T47D (cell line): ENCODE data around the gene MCTP2.

ENCODE experiments used
- DNase-seq, 2 experiments: peaks; one replicate each; pipeline versions ENCODE4 v3.0.0 to v3.0.0-alpha.2; 2011 to 2012; ENCODE audit warnings: low read depth in 1 of 2, low spot score in 1 of 2
- JUND ChIP-seq: IDR thresholded peaks from 2 replicates; pipeline ENCODE4 v1.6.1; 2012; ENCODE audit warnings: low read depth
- in situ Hi-C: cut with HindIII; loops from 2 replicates; pipeline ENCODE4 v1.10.0; 2016; ENCODE audit warnings: low sequenced_read_pairs, low pct_unique_long_range_greater_than_20kb

MCTP2 gene

GRCh38 chr15:94225616-94226015 lies 5.7 kb upstream of the MCTP2 start:
- TF ChIP-seq JUND: no peak
- DNase-seq: no peak
- in situ Hi-C loops: no loop called here

- no peak for TF ChIP-seq JUND
- in situ Hi-C loops: no loop called here
- no peak for DNase-seq
These were observed 2.8 kb upstream of the MCTP2 start for GRCh38 chr15:94228611-94229010.

- in situ Hi-C loops: no loop called here
- DNase-seq: no peak
- no peak for TF ChIP-seq JUND
These were observed 1.6 kb upstream of the MCTP2 start for GRCh38 chr15:94229591-94230369.

GRCh38 chr15:94230431-94230882 lies 904 bp upstream of the MCTP2 start:
- in situ Hi-C loops: no loop called here
- DNase-seq: no peak
- no peak for TF ChIP-seq JUND

- DNase-seq: no peak
- in situ Hi-C loops: no loop called here
These were observed 535 bp downstream of the MCTP2 start for GRCh38 chr15:94231723-94232468.

GRCh38 chr15:94233441-94233840 lies 2.1 kb downstream of the MCTP2 start:
- in situ Hi-C loops: no loop called here
- TF ChIP-seq JUND: no peak
- DNase-seq: no peak

More at GRCh38 chr15:94231723-94232468, 535 bp downstream of the MCTP2 start:
- TF ChIP-seq JUND: no peak

- no peak for TF ChIP-seq JUND
- no peak for DNase-seq
- in situ Hi-C loops: no loop called here
These were observed 2.9 kb downstream of the MCTP2 start for GRCh38 chr15:94234300-94234699.

GRCh38 chr15:94235041-94235440 lies 3.7 kb downstream of the MCTP2 start:
- in situ Hi-C loops: no loop called here
- DNase-seq: no peak
- no peak for TF ChIP-seq JUND

- in situ Hi-C loops: no loop called here
These were observed 4.3 kb downstream of the MCTP2 start for GRCh38 chr15:94235646-94236045.

GRCh38 chr15:94236608-94237007 lies 5.2 kb downstream of the MCTP2 start:
- no peak for TF ChIP-seq JUND
- no peak for DNase-seq
- in situ Hi-C loops: no loop called here

More at GRCh38 chr15:94235646-94236045, 4.3 kb downstream of the MCTP2 start:
- DNase-seq: no peak
- no peak for TF ChIP-seq JUND

GRCh38 chr15:94237903-94238302 lies 6.5 kb downstream of the MCTP2 start:
- in situ Hi-C loops: no loop called here
- no peak for DNase-seq
- no peak for TF ChIP-seq JUND

- DNase-seq: no peak
- no peak for TF ChIP-seq JUND
- in situ Hi-C loops: no loop called here
These were observed 7.3 kb downstream of the MCTP2 start for GRCh38 chr15:94238539-94239118.

- peak in 1 of 2 experiments; percentile 63 for DNase-seq
- TF ChIP-seq JUND: no peak
- in situ Hi-C loops: no loop called here
These were observed 8.1 kb downstream of the MCTP2 start for GRCh38 chr15:94239474-94239873.
